Transverse colon (tissue), 4 donors: ENCODE results near the gene ZNF681. TPM values are rescaled to one million over a fixed set of nuclear protein-coding genes. Genes with fewer than 3 reads are reported as not detected.

Experiments used
- DNase-seq: peaks from one replicate; pipeline ENCODE4 v3.0.0-alpha.2; 2019
- H3K27ac ChIP-seq, 4 donors: fragments of 200-600 bp; sonication (generic); 2 replicates each; pipeline ENCODE4 v1.5.1; 2016 to 2018; ENCODE audit warnings: inconsistent platforms in 4 of 4
- H3K27me3 ChIP-seq: fragments of 200-600 bp; sonication (generic); 2 replicates; pipeline ENCODE4 v1.5.1; 2017; ENCODE audit warnings: inconsistent platforms
- H3K36me3 ChIP-seq, 4 donors: fragments of 200-600 bp; sonication (generic); 2 replicates each; pipeline ENCODE4 v1.5.1; 2017 to 2019; ENCODE audit warnings: inconsistent platforms in 4 of 4
- H3K4me1 ChIP-seq, 4 donors: fragments of 200-600 bp; sonication (generic); 2 replicates each; pipeline ENCODE4 v1.5.1; 2017 to 2020; ENCODE audit warnings: inconsistent platforms in 4 of 4
- H3K4me3 ChIP-seq, 4 donors: fragments of 200-600 bp; sonication (generic); 1 replicate in 1 of 4; 2 replicates in 3 of 4; pipeline versions ENCODE4 v1.5.1 to v1.6.1; 2017 to 2019; ENCODE audit warnings: inconsistent platforms in 4 of 4
- H3K9me3 ChIP-seq, 2 donors: fragments of 200-600 bp; sonication (generic); 2 replicates each; pipeline ENCODE4 v1.5.1; 2017 to 2019; ENCODE audit warnings: inconsistent platforms in 2 of 2
- EP300 ChIP-seq: sonication (generic); formaldehyde crosslinking; IDR thresholded peaks from one replicate; pipeline ENCODE4 v1.6.1; 2017; ENCODE audit warnings: antibody characterized with exemption, low read depth
- POLR2A ChIP-seq: fragments of 450-650 bp; IDR thresholded peaks from one replicate; pipeline ENCODE4 v1.6.1; 2016; ENCODE audit warnings: antibody characterized with exemption, mild to moderate bottlenecking, moderate library complexity
- POLR2AphosphoS5 ChIP-seq, 3 donors: sonication (generic); formaldehyde crosslinking; IDR thresholded peaks; one replicate each; pipeline ENCODE4 v1.6.1; 2016; ENCODE audit warnings: antibody characterized with exemption in 3 of 3
- WGBS, 2 donors: methylation state at CpG; one replicate each; pipeline ENCODE4 v1.1.5; 2018; ENCODE audit warnings: low coverage in 1 of 2; 5-methylcytosine and 5-hydroxymethylcytosine counted together
- in situ Hi-C, 4 donors: fragments of 200-750 bp; cut with MboI; loops; one replicate each; pipeline versions ENCODE4 v1.15.0 to v1.15.1; 2017; ENCODE audit warnings: low sequenced_read_pairs in 3 of 4, low pct_ligation_motif_present in 1 of 4, low pct_unique_long_range_greater_than_20kb in 1 of 4
- intact Hi-C: fragments of 100-400 bp; cut with DNase I; formaldehyde crosslinking; loops from one replicate; pipeline ENCODE4 v1.15.1; 2023; ENCODE audit warnings: low total_unique reads
- total RNA-seq, 4 donors: library from RNA; depleted of rRNA; stranded (reverse); fragments of >200 nt; gene quantifications; one replicate each; pipeline ENCODE4 v1.1.0, GENCODE V29; 2016
- TF ChIP-seq, protein P1 (sequence below), 5 experiments: fragments of 200-600 bp in 3 of 5; fragments of 450-650 bp in 2 of 5; sonication (generic) in 3 of 5; IDR thresholded peaks; 1 replicate in 2 of 5; 2 replicates in 3 of 5; pipeline ENCODE4 v1.5.1; 2016 to 2017; ENCODE audit warnings: antibody characterized with exemption in 5 of 5, inconsistent platforms in 3 of 5, mild to moderate bottlenecking in 2 of 5, moderate library complexity in 1 of 5

The ZNF681 gene
- total RNA-seq, 4 donors from 2014 or later: 0.40 to 2.9 (median 1.5) TPM

DNA sequence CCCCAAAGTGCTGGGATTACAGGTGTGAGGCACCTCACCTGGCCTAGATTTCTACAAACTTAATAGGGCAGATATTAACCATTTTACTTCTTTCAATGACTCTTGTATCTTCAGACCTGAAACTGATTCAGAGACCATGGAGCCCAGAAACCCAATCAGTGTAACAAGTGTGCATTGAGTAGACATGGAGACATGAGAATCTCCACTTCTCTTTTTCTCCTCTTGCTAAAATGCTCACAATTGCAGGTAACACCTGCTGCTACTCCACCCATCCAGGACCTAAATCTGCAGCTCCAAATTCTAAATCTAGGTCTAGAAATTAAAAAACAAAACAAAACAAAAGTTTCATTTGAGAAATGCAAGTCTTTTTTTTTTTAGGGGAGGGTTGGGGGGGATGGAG, 42.2 kb upstream of the ZNF681 start:
- Histone ChIP-seq H3K27ac (no peak overlapping the region), H3K9me3 (peaks cover 0 to 5% of the 10 kb centered on the region in 2 donors), H3K36me3 (no peaks in the 10 kb centered on the region), H3K27me3 (no peaks in the 10 kb centered on the region), H3K4me1 (no peaks in the 10 kb centered on the region), H3K4me3 (no peak overlapping the region)
- DNase-seq: no peak
- no peak for TF ChIP-seq EP300
- TF ChIP-seq, protein P1, sequence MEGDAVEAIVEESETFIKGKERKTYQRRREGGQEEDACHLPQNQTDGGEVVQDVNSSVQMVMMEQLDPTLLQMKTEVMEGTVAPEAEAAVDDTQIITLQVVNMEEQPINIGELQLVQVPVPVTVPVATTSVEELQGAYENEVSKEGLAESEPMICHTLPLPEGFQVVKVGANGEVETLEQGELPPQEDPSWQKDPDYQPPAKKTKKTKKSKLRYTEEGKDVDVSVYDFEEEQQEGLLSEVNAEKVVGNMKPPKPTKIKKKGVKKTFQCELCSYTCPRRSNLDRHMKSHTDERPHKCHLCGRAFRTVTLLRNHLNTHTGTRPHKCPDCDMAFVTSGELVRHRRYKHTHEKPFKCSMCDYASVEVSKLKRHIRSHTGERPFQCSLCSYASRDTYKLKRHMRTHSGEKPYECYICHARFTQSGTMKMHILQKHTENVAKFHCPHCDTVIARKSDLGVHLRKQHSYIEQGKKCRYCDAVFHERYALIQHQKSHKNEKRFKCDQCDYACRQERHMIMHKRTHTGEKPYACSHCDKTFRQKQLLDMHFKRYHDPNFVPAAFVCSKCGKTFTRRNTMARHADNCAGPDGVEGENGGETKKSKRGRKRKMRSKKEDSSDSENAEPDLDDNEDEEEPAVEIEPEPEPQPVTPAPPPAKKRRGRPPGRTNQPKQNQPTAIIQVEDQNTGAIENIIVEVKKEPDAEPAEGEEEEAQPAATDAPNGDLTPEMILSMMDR (IDR thresholded peaks at IDR 0.05): no peak
- no peak for TF ChIP-seq POLR2A
- TF ChIP-seq POLR2AphosphoS5 (IDR thresholded peaks at IDR 0.05): no peak
- intact Hi-C loops: no loop called here
- in situ Hi-C loops: no loop called here

DNA sequence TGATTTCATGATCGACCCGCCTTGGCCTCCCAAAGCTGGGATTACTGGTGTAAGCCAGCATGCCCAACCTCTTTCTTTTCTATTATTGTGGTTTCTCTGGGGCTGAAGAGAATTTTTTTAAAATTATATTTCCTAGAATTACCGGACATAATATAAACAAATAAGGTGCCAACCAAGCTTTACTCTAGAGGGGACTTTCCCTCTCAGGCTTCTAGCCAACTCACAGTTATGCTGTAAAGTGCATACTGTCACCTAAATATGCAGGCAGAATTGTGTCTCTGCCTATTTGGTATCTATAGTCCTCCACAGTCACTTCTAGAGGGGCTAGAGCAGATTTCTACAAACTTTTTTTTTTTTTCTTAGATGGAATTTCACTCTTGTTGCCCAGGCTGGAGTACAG, 41.6 kb upstream of the ZNF681 start:
- in situ Hi-C loops: no loop called here
- intact Hi-C loops: no loop called here
- H3K36me3 ChIP-seq: no peaks in the 10 kb centered on the region
- no peaks in the 10 kb centered on the region for H3K4me1 ChIP-seq
- H3K27ac ChIP-seq: no peak overlapping the region
- 86 to 90% methylated on average over 3 of the region's 3 CpGs for WGBS, 2 donors
- no peak overlapping the region for H3K4me3 ChIP-seq
- TF ChIP-seq, protein P1 (IDR thresholded peaks at IDR 0.05): no peak
- no peak for TF ChIP-seq POLR2AphosphoS5 (IDR thresholded peaks at IDR 0.05)
- TF ChIP-seq EP300: no peak
- TF ChIP-seq POLR2A: no peak
- H3K9me3 ChIP-seq: peaks cover 2 to 11% of the 10 kb centered on the region in 2 donors
- H3K27me3 ChIP-seq: no peaks in the 10 kb centered on the region
- DNase-seq: no peak

DNA sequence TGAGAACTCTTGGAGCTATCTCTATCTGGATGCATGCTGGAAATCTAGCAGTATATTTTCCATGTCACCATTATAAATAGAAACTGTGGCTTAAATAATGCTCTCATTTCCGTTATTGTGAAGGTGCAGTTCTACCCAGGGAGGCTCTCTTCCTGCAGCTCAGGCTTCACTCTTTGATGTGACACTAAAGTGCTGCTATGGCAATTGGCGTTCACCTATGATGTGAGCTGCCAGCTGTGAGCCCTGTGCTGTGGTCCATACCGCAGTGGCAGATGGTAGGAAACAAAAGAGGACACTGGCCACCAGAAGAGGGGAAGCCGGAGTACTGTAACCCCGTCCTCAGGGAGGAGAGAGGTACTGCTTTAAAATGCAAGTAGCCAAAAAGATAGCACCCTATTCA, 40.6 kb upstream of the ZNF681 start:
- no peak for DNase-seq
- Histone ChIP-seq H3K4me1 (no peaks in the 10 kb centered on the region), H3K27me3 (no peaks in the 10 kb centered on the region), H3K27ac (no peak overlapping the region), H3K4me3 (no peak overlapping the region), H3K9me3 (peaks cover 4 to 13% of the 10 kb centered on the region in 2 donors), H3K36me3 (no peaks in the 10 kb centered on the region)
- 67% methylated on average over 3 of the region's 5 CpGs; no CpG with 5 or more reads in 1 of the 2 donors for WGBS, 2 donors
- in situ Hi-C loops (loop anchor here in 1 of 4 donors (5.0 kb wide), 1 partner anchor 422 kb away; no protein-coding TSS in a partner anchor), intact Hi-C loops (no loop called here)
- TF ChIP-seq, protein P1 (IDR thresholded peaks at IDR 0.05): no peak
- TF ChIP-seq POLR2AphosphoS5 (IDR thresholded peaks at IDR 0.05) (no peak), POLR2A (no peak), EP300 (no peak)

DNA sequence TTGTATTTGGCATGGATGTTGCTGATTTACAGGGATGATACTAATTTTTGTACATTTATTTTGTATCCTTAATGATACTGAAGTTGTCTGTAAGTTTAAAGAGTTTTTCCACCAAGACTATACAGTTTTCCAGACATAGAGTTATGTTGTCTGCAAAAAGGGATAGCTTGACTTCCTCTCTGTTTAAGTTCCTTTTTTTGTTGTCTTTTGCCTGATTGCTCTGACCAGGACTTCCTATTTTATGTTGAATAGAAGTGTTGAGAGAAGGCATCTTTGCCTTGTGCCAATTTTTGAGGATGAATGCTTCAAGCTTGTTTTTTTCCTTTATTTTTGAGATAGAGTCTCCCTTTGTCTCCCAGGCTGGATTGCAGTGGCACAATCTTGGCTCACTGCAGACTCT, 36.8 kb upstream of the ZNF681 start:
- TF ChIP-seq, protein P1 (IDR thresholded peaks at IDR 0.05): no peak
- no peak for TF ChIP-seq EP300
- TF ChIP-seq POLR2AphosphoS5 (IDR thresholded peaks at IDR 0.05): no peak
- TF ChIP-seq POLR2A: no peak
- in situ Hi-C loops (loop anchor here in 1 of 4 donors (5.0 kb wide), 1 partner anchor 418 kb away; no protein-coding TSS in a partner anchor), intact Hi-C loops (no loop called here)
- Histone ChIP-seq H3K36me3 (no peaks in the 10 kb centered on the region), H3K4me3 (no peak overlapping the region), H3K4me1 (peaks cover 0 to 4% (median 0%) of the 10 kb centered on the region in 4 donors), H3K27me3 (no peaks in the 10 kb centered on the region), H3K27ac (no peak overlapping the region), H3K9me3 (peaks cover 4 to 13% of the 10 kb centered on the region in 2 donors)
- DNase-seq: no peak
